ENCODE results near the gene DNLZ. TPM values are rescaled to one million over a fixed set of nuclear protein-coding genes. Genes with fewer than 3 reads are reported as not detected.
A peak's percentile ranks its signal among the peaks of the same experiment; 100 is the strongest.

The DNLZ gene
- total RNA-seq, 1 experiment from 2014 or later: 26.5 TPM

DNA sequence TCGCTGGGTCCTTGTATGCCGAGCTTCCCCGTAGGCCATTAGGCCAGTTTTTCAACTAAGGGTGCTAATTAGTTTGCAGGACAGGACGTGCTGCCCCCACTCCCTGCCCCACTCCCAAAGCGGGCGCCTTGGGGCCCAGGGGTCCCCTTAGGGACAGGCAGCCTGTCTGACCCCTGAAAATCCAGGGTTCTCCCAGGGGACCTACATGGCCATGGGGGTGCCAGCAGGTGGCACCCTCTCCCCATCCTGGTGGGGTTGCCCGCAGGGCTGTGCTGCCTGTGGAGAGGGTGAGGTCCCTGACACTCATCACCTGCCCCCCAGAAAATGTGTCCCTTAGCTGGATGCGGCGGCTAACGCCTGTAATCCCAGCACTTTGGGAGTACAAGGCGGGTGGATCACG lies 51.1 kb downstream of the DNLZ start:
- DNase-seq (ENCODE audit: low read depth, low spot score) (no peak), ATAC-seq (peak; percentile 91)
- in situ Hi-C loops (cut with HindIII; ENCODE audit: low pct_unique_long_range_greater_than_20kb, low sequenced_read_pairs) (no loop called here), intact Hi-C loops (cut with micrococcal nuclease; ENCODE audit: unreplicated experiment) (no loop called here)
- ChIA-PET POLR2A (no interaction called here), CTCF (interaction anchor here (0.6 kb wide), 1 partner anchor 107 kb away, joined by 3 read pairs; no protein-coding TSS in a partner anchor)
- TF ChIP-seq, protein P1, sequence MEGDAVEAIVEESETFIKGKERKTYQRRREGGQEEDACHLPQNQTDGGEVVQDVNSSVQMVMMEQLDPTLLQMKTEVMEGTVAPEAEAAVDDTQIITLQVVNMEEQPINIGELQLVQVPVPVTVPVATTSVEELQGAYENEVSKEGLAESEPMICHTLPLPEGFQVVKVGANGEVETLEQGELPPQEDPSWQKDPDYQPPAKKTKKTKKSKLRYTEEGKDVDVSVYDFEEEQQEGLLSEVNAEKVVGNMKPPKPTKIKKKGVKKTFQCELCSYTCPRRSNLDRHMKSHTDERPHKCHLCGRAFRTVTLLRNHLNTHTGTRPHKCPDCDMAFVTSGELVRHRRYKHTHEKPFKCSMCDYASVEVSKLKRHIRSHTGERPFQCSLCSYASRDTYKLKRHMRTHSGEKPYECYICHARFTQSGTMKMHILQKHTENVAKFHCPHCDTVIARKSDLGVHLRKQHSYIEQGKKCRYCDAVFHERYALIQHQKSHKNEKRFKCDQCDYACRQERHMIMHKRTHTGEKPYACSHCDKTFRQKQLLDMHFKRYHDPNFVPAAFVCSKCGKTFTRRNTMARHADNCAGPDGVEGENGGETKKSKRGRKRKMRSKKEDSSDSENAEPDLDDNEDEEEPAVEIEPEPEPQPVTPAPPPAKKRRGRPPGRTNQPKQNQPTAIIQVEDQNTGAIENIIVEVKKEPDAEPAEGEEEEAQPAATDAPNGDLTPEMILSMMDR (IDR thresholded peaks at IDR 0.05): peak; percentile 86
- TF ChIP-seq POLR2AphosphoS5 (IDR thresholded peaks at IDR 0.05; ENCODE audit: low read depth, low read length): no peak
- no peaks in the 10 kb centered on the region for H3K9me3 ChIP-seq (ENCODE audit: control insufficient read depth, insufficient read depth, low read depth, low read length)
- no peak overlapping the region for H3K27ac ChIP-seq (ENCODE audit: low read length)
- H3K4me1 ChIP-seq (ENCODE audit: control insufficient read depth, insufficient read depth, low read length): peaks cover 4% of the 10 kb centered on the region; the same call in 1 of the 2 replicates
- BruUV-seq (replicated peaks): no TSS peak
- H3K36me3 ChIP-seq (ENCODE audit: control insufficient read depth, insufficient read depth, low read length): no peaks in the 10 kb centered on the region
- H3K27me3 ChIP-seq (ENCODE audit: control insufficient read depth, insufficient read depth, low read length): no peaks in the 10 kb centered on the region
- H3K4me3 ChIP-seq (ENCODE audit: low read depth in 2 of 2, low read length in 2 of 2): no peak overlapping the region

DNA sequence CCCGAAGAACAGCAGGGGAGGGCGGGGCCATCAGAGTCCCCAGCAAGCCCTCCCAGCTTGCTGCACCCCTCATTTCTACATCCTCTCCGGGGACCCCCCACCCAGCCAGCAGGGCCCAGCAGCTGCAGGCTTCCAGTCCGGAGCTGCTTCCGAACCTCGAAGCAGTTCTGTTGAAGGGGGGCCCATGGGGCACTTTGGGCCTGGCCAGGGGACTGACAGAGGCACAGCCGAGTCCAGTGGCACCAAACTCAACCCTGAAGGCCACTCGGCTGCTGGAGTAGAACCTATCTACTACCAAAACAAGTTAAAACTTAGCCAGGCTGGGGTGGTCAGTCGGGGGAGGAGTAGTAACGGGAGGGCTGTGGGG lies 51.6 kb downstream of the DNLZ start:
- Histone ChIP-seq H3K4me1 (ENCODE audit: control insufficient read depth, insufficient read depth, low read length) (peaks cover 4% of the 10 kb centered on the region; the same call in 1 of the 2 replicates), H3K36me3 (ENCODE audit: control insufficient read depth, insufficient read depth, low read length) (no peaks in the 10 kb centered on the region), H3K27ac (ENCODE audit: low read length) (no peak overlapping the region), H3K9me3 (ENCODE audit: control insufficient read depth, insufficient read depth, low read depth, low read length) (no peaks in the 10 kb centered on the region), H3K27me3 (ENCODE audit: control insufficient read depth, insufficient read depth, low read length) (no peaks in the 10 kb centered on the region), H3K4me3 (ENCODE audit: low read depth in 2 of 2, low read length in 2 of 2) (no peak overlapping the region)
- DNase-seq (ENCODE audit: low read depth, low spot score): no peak
- peak; percentile 33; the same call in 1 of the 2 replicates for ATAC-seq
- in situ Hi-C loops (cut with HindIII; ENCODE audit: low pct_unique_long_range_greater_than_20kb, low sequenced_read_pairs) (no loop called here), intact Hi-C loops (cut with micrococcal nuclease; ENCODE audit: unreplicated experiment) (no loop called here)
- ChIA-PET CTCF (interaction anchor here (0.6 kb wide), 1 partner anchor 108 kb away, joined by 3 read pairs; no protein-coding TSS in a partner anchor), POLR2A (no interaction called here)
- no peak for TF ChIP-seq TCF7L2 (IDR thresholded peaks at IDR 0.05; ENCODE audit: low read depth, low read length)
- TF ChIP-seq, protein P1 (IDR thresholded peaks at IDR 0.05): no peak
- TF ChIP-seq SIN3A (IDR thresholded peaks at IDR 0.05; ENCODE audit: borderline replicate concordance, insufficient read depth, low read depth, low read length): no peak
- TF ChIP-seq, protein P2, sequence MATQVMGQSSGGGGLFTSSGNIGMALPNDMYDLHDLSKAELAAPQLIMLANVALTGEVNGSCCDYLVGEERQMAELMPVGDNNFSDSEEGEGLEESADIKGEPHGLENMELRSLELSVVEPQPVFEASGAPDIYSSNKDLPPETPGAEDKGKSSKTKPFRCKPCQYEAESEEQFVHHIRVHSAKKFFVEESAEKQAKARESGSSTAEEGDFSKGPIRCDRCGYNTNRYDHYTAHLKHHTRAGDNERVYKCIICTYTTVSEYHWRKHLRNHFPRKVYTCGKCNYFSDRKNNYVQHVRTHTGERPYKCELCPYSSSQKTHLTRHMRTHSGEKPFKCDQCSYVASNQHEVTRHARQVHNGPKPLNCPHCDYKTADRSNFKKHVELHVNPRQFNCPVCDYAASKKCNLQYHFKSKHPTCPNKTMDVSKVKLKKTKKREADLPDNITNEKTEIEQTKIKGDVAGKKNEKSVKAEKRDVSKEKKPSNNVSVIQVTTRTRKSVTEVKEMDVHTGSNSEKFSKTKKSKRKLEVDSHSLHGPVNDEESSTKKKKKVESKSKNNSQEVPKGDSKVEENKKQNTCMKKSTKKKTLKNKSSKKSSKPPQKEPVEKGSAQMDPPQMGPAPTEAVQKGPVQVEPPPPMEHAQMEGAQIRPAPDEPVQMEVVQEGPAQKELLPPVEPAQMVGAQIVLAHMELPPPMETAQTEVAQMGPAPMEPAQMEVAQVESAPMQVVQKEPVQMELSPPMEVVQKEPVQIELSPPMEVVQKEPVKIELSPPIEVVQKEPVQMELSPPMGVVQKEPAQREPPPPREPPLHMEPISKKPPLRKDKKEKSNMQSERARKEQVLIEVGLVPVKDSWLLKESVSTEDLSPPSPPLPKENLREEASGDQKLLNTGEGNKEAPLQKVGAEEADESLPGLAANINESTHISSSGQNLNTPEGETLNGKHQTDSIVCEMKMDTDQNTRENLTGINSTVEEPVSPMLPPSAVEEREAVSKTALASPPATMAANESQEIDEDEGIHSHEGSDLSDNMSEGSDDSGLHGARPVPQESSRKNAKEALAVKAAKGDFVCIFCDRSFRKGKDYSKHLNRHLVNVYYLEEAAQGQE (IDR thresholded peaks at IDR 0.05; ENCODE audit: insufficient read depth in 1 of 2, low read depth in 2 of 2, low read length in 1 of 2): no peak
- no peak for TF ChIP-seq POLR2AphosphoS5 (IDR thresholded peaks at IDR 0.05; ENCODE audit: low read depth, low read length)
- no TSS peak for BruUV-seq (replicated peaks)
